ENCODE measurements around the gene TRAPPC13. TPM values are rescaled to one million over a fixed set of nuclear protein-coding genes. Genes with fewer than 3 reads are reported as not detected.
"Not testable (repeated sequence)": the region's sequence is repeated elsewhere in the genome, so short reads cannot be mapped to it uniquely, and the experiment has no call there.

The TRAPPC13 gene
- total RNA-seq, 2 experiments from 2014 or later: 18.8 to 24.1 TPM

- no peak for ATAC-seq (ENCODE audit: low read depth)
- Mint-ChIP-seq H3K27ac (no peak overlapping the region), H3K9me3 (peaks cover 3% of the 10 kb centered on the region), H3K4me1 (no peaks in the 10 kb centered on the region), H3K36me3 (peaks cover 24% of the 10 kb centered on the region), H3K27me3 (no peaks in the 10 kb centered on the region), H3K4me3 (no peak overlapping the region)
- DNase-seq: no peak
- POLR2A ChIA-PET: no interaction called here
These were observed 15.4 kb downstream of the TRAPPC13 start for GRCh38 chr5:65640240-65640639.

DNA sequence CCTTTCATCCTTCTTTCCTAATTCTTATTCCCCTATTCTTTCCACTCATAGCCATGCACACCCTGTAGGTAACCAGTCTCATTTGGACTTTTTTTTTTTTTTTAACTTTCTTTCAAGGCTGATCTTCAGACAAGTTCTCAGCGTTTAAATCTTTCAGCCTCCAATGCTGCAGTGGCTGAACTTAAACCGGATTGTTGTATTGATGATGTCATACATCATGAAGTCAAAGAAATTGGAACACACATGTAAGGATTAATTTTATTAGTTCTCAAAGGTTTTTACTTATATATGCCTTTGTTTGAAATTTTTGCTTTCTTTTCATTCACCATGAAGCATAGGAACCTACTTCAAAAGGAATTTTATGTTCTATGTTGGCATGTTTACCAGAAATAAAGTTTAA, 22.1 kb downstream of the TRAPPC13 start:
- no peaks in the 10 kb centered on the region for H3K9me3 Mint-ChIP-seq
- ATAC-seq (ENCODE audit: low read depth): no peak
- peaks cover 14% of the 10 kb centered on the region for H3K36me3 Mint-ChIP-seq
- no peaks in the 10 kb centered on the region for H3K27me3 Mint-ChIP-seq
- DNase-seq: no peak
- H3K4me3 Mint-ChIP-seq: no peak overlapping the region
- H3K27ac Mint-ChIP-seq: no peak overlapping the region
- no peaks in the 10 kb centered on the region for H3K4me1 Mint-ChIP-seq
- POLR2A ChIA-PET: no interaction called here

GRCh38 chr5:65647941-65648340, 23.1 kb downstream of the TRAPPC13 start:
- no peak for ATAC-seq (ENCODE audit: low read depth)
- Mint-ChIP-seq H3K4me3 (no peak overlapping the region), H3K4me1 (no peaks in the 10 kb centered on the region), H3K27ac (no peak overlapping the region), H3K27me3 (no peaks in the 10 kb centered on the region), H3K36me3 (peaks cover 14% of the 10 kb centered on the region), H3K9me3 (no peaks in the 10 kb centered on the region)
- POLR2A ChIA-PET: no interaction called here
- no peak for DNase-seq

DNA sequence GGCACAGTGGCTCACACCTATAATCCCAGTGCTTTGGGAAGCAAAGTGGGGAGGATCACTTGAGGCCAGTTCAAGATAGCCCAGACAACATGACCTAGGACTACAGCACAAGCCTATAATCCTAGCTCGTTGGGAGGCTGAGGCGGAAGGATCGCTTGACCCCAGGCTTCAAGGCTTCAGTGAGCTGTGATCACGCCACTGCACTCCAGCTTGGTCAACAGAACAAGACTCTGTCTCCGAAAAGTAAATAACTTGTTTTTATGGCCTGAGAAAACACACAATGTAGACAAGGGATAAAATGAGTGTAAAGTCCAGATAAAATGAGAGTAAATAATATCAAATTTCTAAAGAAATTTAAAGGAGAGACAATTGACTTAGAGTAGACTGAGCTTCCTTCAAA, 26.3 kb downstream of the TRAPPC13 start:
- no peaks in the 10 kb centered on the region for H3K9me3 Mint-ChIP-seq
- ATAC-seq (ENCODE audit: low read depth): no peak
- H3K4me3 Mint-ChIP-seq: no peak overlapping the region
- POLR2A ChIA-PET: no interaction called here
- peaks cover 9% of the 10 kb centered on the region for H3K36me3 Mint-ChIP-seq
- DNase-seq: no peak
- H3K27ac Mint-ChIP-seq: no peak overlapping the region
- H3K27me3 Mint-ChIP-seq: no peaks in the 10 kb centered on the region
- no peaks in the 10 kb centered on the region for H3K4me1 Mint-ChIP-seq

DNA sequence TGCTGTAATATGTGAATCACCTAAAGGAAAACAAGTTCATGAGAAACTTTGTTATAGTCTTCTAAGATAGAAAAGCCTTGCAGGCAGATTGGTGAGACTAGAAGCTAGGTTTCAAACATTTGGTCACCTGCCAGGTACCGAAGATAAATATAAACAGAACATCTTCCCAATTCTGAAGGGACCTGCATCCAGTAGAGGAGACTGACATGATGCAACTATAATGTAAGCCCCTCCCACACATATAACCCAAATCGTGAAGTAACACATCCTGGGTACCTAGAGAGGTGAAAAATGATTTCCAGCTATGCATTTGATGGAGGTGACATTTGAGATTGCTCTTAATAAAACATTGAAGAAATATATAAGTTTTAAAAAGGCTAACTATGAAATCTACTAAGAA, 29.9 kb downstream of the TRAPPC13 start:
- H3K36me3 Mint-ChIP-seq: peaks cover 10% of the 10 kb centered on the region
- no peak overlapping the region for H3K27ac Mint-ChIP-seq

GRCh38 chr5:65663804-65664521, 39.1 kb downstream of the TRAPPC13 start:
- ATAC-seq (ENCODE audit: low read depth): no peak
- Mint-ChIP-seq H3K9me3 (no peaks in the 10 kb centered on the region), H3K36me3 (peaks cover 11% of the 10 kb centered on the region), H3K27ac (no peak overlapping the region), H3K4me3 (no peak overlapping the region), H3K4me1 (peaks cover 2% of the 10 kb centered on the region), H3K27me3 (no peaks in the 10 kb centered on the region)
- POLR2A ChIA-PET: no interaction called here
- no peak for DNase-seq

More for the DNA sequence above, 29.9 kb downstream of the TRAPPC13 start:
- POLR2A ChIA-PET: no interaction called here
- no peaks in the 10 kb centered on the region for H3K9me3 Mint-ChIP-seq
- no peaks in the 10 kb centered on the region for H3K27me3 Mint-ChIP-seq
- DNase-seq (no peak), ATAC-seq (ENCODE audit: low read depth) (no peak)
- H3K4me3 Mint-ChIP-seq: no peak overlapping the region
- no peaks in the 10 kb centered on the region for H3K4me1 Mint-ChIP-seq

GRCh38 chr5:65668696-65669095, 43.9 kb downstream of the TRAPPC13 start:
- Mint-ChIP-seq H3K9me3 (no peaks in the 10 kb centered on the region), H3K27me3 (no peaks in the 10 kb centered on the region), H3K27ac (no peak overlapping the region), H3K36me3 (peaks cover 6% of the 10 kb centered on the region), H3K4me3 (no peak overlapping the region), H3K4me1 (peaks cover under 1% of the 10 kb centered on the region)
- POLR2A ChIA-PET: no interaction called here
- no peak for ATAC-seq (ENCODE audit: low read depth)
- DNase-seq: no peak

DNA sequence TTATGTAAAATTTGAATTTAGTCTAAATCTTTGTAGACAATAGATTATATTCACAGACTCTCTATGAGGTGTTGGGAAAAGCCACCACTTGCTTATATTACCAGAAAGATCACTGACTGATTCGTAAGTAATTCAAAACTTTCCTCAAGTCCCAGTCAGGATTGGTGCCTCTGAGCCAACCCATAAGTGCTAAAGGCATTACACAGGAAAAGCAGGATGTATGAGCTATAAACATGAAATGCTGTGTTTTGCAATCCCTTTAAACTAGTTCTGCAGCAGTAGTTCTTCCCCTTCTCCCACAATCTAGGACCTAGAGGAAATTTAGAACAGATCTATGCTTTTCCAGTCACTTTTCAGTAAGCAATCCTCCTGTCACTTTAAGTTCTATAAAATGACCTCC, 48.0 kb downstream of the TRAPPC13 start:
- peaks cover 12% of the 10 kb centered on the region for H3K4me1 Mint-ChIP-seq
- peaks cover 31% of the 10 kb centered on the region for H3K36me3 Mint-ChIP-seq
- no peak for DNase-seq
- POLR2A ChIA-PET: no interaction called here
- ATAC-seq (ENCODE audit: low read depth): no peak
- no peaks in the 10 kb centered on the region for H3K27me3 Mint-ChIP-seq
- no peaks in the 10 kb centered on the region for H3K9me3 Mint-ChIP-seq
- H3K4me3 Mint-ChIP-seq: no peak overlapping the region
- no peak overlapping the region for H3K27ac Mint-ChIP-seq

- Mint-ChIP-seq H3K4me1 (peaks cover 12% of the 10 kb centered on the region), H3K4me3 (no peak overlapping the region), H3K27ac (no peak overlapping the region), H3K9me3 (no peaks in the 10 kb centered on the region), H3K27me3 (no peaks in the 10 kb centered on the region), H3K36me3 (peaks cover 49% of the 10 kb centered on the region)
- no peak for ATAC-seq (ENCODE audit: low read depth)
- no peak for DNase-seq
- POLR2A ChIA-PET: no interaction called here
These were observed 49.9 kb downstream of the TRAPPC13 start for GRCh38 chr5:65674749-65675148.

- POLR2A ChIA-PET; H3K9me3 Mint-ChIP-seq; H3K27me3 Mint-ChIP-seq; ATAC-seq (ENCODE audit: low read depth); H3K27ac Mint-ChIP-seq; DNase-seq; H3K4me3 Mint-ChIP-seq: not testable (repeated sequence)
- peaks cover 14% of the 10 kb centered on the region for H3K4me1 Mint-ChIP-seq
- peaks cover 57% of the 10 kb centered on the region for H3K36me3 Mint-ChIP-seq
These were observed 51.2 kb downstream of the TRAPPC13 start for GRCh38 chr5:65676056-65676455.

DNA sequence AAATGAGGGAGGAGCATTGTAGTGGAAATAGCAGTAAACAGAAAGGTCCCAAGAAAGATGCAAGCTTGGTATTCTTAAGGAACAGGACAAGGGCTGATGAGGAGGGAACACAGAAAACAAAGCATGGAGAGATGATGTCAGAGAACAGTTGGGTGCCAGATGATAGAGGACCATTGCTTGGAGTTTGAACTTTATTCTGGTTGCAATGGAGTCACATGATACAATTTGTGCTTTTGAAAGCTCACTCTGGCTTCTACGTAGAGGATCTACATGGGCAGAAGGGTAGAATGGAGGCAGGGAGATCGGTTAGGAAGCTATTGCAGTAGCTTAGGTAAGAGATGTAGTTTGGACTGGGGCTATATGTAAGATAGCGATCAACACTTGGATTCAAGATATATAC, 57.3 kb downstream of the TRAPPC13 start:
- Mint-ChIP-seq H3K27me3 (no peaks in the 10 kb centered on the region), H3K36me3 (peaks cover 62% of the 10 kb centered on the region), H3K4me1 (peaks cover 1% of the 10 kb centered on the region), H3K9me3 (no peaks in the 10 kb centered on the region), H3K4me3 (no peak overlapping the region), H3K27ac (no peak overlapping the region)
- DNase-seq: no peak
- no peak for ATAC-seq (ENCODE audit: low read depth)
- POLR2A ChIA-PET: no interaction called here

GRCh38 chr5:65693121-65693520, 68.3 kb downstream of the TRAPPC13 start:
- no peak overlapping the region for H3K4me3 Mint-ChIP-seq

DNA sequence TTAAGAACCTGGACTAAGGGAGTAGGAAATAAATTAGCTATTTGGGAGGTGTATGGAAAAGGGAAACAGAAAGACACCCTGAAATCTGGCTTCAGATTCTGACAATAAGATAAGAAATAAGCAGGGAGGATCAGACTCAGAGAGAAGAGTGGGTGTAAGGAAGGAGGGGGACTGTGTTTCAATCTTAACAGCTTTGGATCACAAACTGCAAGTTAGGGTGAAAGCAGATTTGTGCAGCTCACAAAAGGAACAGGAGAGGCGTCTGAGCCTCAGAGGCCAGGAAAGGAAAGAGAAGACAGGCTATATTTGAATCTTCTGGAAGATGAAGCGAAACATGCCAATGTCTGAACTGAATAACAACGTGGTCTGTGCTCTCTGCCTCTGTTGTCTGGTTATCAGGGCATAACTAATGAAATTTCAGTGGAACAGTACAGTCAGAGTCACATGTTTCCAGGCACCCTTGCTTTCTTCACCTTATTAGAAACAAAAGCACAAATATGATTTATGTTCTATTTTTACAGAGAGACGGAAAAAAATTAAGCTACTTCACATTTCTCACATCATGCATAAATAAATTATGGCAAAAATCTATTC, 70.4 kb downstream of the TRAPPC13 start:
- peaks cover 31% of the 10 kb centered on the region for H3K36me3 Mint-ChIP-seq
- H3K4me3 Mint-ChIP-seq: no peak overlapping the region
- POLR2A ChIA-PET: no interaction called here
- H3K27ac Mint-ChIP-seq: no peak overlapping the region
- H3K4me1 Mint-ChIP-seq: no peaks in the 10 kb centered on the region
- ATAC-seq (ENCODE audit: low read depth): no peak
- no peak for DNase-seq
- H3K9me3 Mint-ChIP-seq: no peaks in the 10 kb centered on the region
- H3K27me3 Mint-ChIP-seq: no peaks in the 10 kb centered on the region

More at GRCh38 chr5:65693121-65693520, 68.3 kb downstream of the TRAPPC13 start:
- H3K27ac Mint-ChIP-seq: no peak overlapping the region
- H3K9me3 Mint-ChIP-seq: no peaks in the 10 kb centered on the region
- DNase-seq (no peak), ATAC-seq (ENCODE audit: low read depth) (no peak)
- no peaks in the 10 kb centered on the region for H3K27me3 Mint-ChIP-seq
- no peaks in the 10 kb centered on the region for H3K4me1 Mint-ChIP-seq
- peaks cover 15% of the 10 kb centered on the region for H3K36me3 Mint-ChIP-seq
- POLR2A ChIA-PET: interaction anchor here (0.7 kb wide), 1 partner anchor 14 kb away, joined by 3 read pairs; no protein-coding TSS in a partner anchor

DNA sequence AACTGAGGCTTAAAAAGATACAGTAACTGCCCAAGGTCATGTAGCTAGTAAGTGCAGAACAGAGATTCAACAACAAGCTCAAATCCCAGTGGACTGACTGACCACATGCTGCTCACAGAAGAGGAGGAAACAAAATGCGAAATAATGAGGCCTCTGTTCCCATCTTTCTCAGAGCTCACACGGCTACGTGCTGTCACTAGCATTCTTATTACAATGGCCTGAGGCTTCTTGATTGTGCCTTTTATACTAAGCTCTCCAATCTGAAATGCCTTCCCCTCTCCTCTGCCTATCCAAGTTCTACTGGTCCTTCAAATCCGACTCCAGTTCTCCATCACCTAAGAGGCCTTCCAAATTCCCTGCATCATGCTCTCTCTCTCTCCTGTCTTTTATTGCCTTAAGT, 71.1 kb downstream of the TRAPPC13 start:
- Mint-ChIP-seq H3K4me3 (no peak overlapping the region), H3K36me3 (peaks cover 27% of the 10 kb centered on the region), H3K9me3 (no peaks in the 10 kb centered on the region), H3K27ac (no peak overlapping the region), H3K27me3 (no peaks in the 10 kb centered on the region), H3K4me1 (no peaks in the 10 kb centered on the region)
- POLR2A ChIA-PET: no interaction called here
- DNase-seq (no peak), ATAC-seq (ENCODE audit: low read depth) (no peak)
